Left ventricle myocardium inferior (tissue), 1 donor: ENCODE measurements around the gene CCNA1. TPM values are rescaled to one million over a fixed set of nuclear protein-coding genes. Genes with fewer than 3 reads are reported as not detected.
A peak's percentile ranks its signal among the peaks of the same experiment; 100 is the strongest.

Source experiments
- DNase-seq: peaks from one replicate; pipeline ENCODE4 v3.0.0-alpha.2; 2020
- H3K27ac ChIP-seq: fragments of 200-600 bp; replicated peaks from 2 replicates; pipeline ENCODE4 v1.8.0; 2021
- H3K27me3 ChIP-seq: fragments of 200-600 bp; 2 replicates; pipeline ENCODE4 v1.8.0; 2021; ENCODE audit warnings: low read depth
- H3K36me3 ChIP-seq: fragments of 200-600 bp; 2 replicates; pipeline ENCODE4 v1.8.0; 2021
- H3K4me1 ChIP-seq: fragments of 200-600 bp; 2 replicates; pipeline ENCODE4 v1.8.0; 2021
- H3K4me3 ChIP-seq: fragments of 200-600 bp; 2 replicates; pipeline ENCODE4 v1.8.0; 2021; ENCODE audit warnings: mild to moderate bottlenecking, moderate library complexity
- H3K9me3 ChIP-seq: fragments of 200-600 bp; replicated peaks from 2 replicates; pipeline ENCODE4 v1.8.0; 2021
- intact Hi-C: fragments of 100-400 bp; cut with micrococcal nuclease; formaldehyde crosslinking; loops from one replicate; pipeline ENCODE4 v1.11.0; 2022
- long read RNA-seq: library from polyadenylated mRNA; unstranded; transcript quantifications from one replicate; pipeline ENCODE4 v2.0.0, GENCODE V29; 2021
- total RNA-seq: library from RNA; stranded (reverse); fragmentation: NEBNext Ultra II Directional; extraction: Animal tissue kit (Norgen Biotek cat#: 25700); gene quantifications from one replicate; pipeline ENCODE4 v1.2.1, GENCODE V29; 2021
- TF ChIP-seq, protein P1 (sequence below): fragments of 200-600 bp; IDR thresholded peaks from 2 replicates; pipeline ENCODE4 v1.8.0; 2021; ENCODE audit warnings: antibody characterized with exemption, mild to moderate bottlenecking, borderline replicate concordance
- donor health status: DM: no; HTN: yes; CAD: no; lungs with severe emphysema.

CCNA1 gene
- total RNA-seq = not detected
- long read RNA-seq = 0 reads

- peaks cover 76% of the 10 kb centered on the region for H3K27me3 ChIP-seq
- intact Hi-C loops = no loop called here
These were observed at the start of gene CCNA1 for GRCh38 chr13:36432106-36432544. TSS of gene CCNA1 (plus strand) at chr13:36432495. CDS start at chr13:36433057, 562 bp downstream.

GRCh38 chr13:36385489-36385888, 46.8 kb upstream of the CCNA1 start:
- H3K27me3 ChIP-seq = peaks cover 38% of the 10 kb centered on the region
- no peaks in the 10 kb centered on the region for H3K4me1 ChIP-seq
- H3K4me3 ChIP-seq = no peak overlapping the region
- no peak overlapping the region for H3K27ac ChIP-seq
- TF ChIP-seq, protein P1, sequence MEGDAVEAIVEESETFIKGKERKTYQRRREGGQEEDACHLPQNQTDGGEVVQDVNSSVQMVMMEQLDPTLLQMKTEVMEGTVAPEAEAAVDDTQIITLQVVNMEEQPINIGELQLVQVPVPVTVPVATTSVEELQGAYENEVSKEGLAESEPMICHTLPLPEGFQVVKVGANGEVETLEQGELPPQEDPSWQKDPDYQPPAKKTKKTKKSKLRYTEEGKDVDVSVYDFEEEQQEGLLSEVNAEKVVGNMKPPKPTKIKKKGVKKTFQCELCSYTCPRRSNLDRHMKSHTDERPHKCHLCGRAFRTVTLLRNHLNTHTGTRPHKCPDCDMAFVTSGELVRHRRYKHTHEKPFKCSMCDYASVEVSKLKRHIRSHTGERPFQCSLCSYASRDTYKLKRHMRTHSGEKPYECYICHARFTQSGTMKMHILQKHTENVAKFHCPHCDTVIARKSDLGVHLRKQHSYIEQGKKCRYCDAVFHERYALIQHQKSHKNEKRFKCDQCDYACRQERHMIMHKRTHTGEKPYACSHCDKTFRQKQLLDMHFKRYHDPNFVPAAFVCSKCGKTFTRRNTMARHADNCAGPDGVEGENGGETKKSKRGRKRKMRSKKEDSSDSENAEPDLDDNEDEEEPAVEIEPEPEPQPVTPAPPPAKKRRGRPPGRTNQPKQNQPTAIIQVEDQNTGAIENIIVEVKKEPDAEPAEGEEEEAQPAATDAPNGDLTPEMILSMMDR = no peak
- H3K9me3 ChIP-seq = no peaks in the 10 kb centered on the region
- intact Hi-C loops = no loop called here
- H3K36me3 ChIP-seq = no peaks in the 10 kb centered on the region
- DNase-seq = no peak

More at GRCh38 chr13:36432106-36432544, at the start of gene CCNA1:
- no peaks in the 10 kb centered on the region for H3K9me3 ChIP-seq
- H3K27ac ChIP-seq = no peak within 1 kb of the TSS
- H3K36me3 ChIP-seq = no peaks in the 10 kb centered on the region
- TF ChIP-seq, protein P1 = no peak
- peak; percentile 19 for DNase-seq
- peaks cover 30% of the 10 kb centered on the region for H3K4me1 ChIP-seq
- peak within 1 kb of the TSS; percentile 67 for H3K4me3 ChIP-seq

DNA sequence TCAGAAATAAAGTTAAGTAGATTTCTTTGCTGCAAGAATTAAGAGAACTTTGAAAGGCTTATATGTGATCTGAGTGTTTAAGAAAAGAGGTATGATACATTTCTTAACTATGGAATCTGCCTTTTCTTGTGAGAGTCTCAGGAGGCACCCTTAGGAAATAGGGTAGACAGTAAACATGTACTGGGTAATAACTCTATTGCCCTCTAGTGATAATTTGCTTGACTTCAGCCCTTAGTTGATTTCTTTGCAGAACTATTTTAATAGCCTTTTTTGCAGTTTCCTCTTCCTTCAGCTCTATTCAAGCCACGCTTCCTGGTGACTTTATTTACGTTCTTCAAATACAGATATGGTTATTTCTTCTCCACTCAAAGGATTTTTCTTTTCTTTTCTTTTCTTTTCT, 37.0 kb upstream of the CCNA1 start:
- intact Hi-C loops = loop anchor here (10.0 kb wide), 1 partner anchor 110 kb away; no protein-coding TSS in a partner anchor

GRCh38 chr13:36405151-36405550, 27.1 kb upstream of the CCNA1 start:
- intact Hi-C loops = no loop called here
- no peak for DNase-seq
- H3K27ac ChIP-seq = no peak overlapping the region
- no peaks in the 10 kb centered on the region for H3K4me1 ChIP-seq
- H3K36me3 ChIP-seq = no peaks in the 10 kb centered on the region
- H3K4me3 ChIP-seq = no peak overlapping the region
- H3K9me3 ChIP-seq = peaks cover 1% of the 10 kb centered on the region
- TF ChIP-seq, protein P1 = no peak
- no peaks in the 10 kb centered on the region for H3K27me3 ChIP-seq

More for the DNA sequence above, 37.0 kb upstream of the CCNA1 start:
- Histone ChIP-seq H3K27me3 (peaks cover 5% of the 10 kb centered on the region), H3K4me1 (no peaks in the 10 kb centered on the region), H3K27ac (no peak overlapping the region), H3K36me3 (no peaks in the 10 kb centered on the region), H3K9me3 (peaks cover 7% of the 10 kb centered on the region), H3K4me3 (no peak overlapping the region)
- TF ChIP-seq, protein P1 = peak; percentile 57
- no peak for DNase-seq

- TF ChIP-seq, protein P1 = no peak
- Histone ChIP-seq H3K27ac (no peak overlapping the region), H3K36me3 (no peaks in the 10 kb centered on the region), H3K9me3 (peaks cover 8% of the 10 kb centered on the region), H3K4me1 (no peaks in the 10 kb centered on the region), H3K4me3 (no peak overlapping the region), H3K27me3 (peaks cover 18% of the 10 kb centered on the region)
- intact Hi-C loops = no loop called here
- no peak for DNase-seq
These were observed 19.6 kb upstream of the CCNA1 start for GRCh38 chr13:36412736-36413135.

DNA sequence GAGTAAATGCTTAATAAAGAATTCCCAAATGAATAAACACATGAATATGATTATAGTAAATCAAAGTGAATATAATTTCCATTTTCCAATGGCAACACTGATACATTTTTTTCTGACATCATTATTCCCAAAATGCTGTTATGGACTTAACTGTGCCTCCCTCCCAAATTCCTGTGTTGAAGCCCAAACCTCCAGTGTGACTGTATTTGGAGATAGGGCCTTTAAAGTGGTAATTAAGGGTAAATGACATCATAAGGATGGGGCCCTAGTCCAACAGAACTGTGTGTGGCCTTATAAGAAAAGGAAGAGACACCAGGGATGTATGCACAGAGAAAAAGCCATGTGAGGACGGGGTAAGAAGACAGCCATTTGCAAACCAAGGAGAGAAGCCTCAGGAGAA, 19.1 kb upstream of the CCNA1 start:
- no peak for DNase-seq
- no peaks in the 10 kb centered on the region for H3K36me3 ChIP-seq
- H3K9me3 ChIP-seq = peaks cover 8% of the 10 kb centered on the region
- H3K4me1 ChIP-seq = no peaks in the 10 kb centered on the region
- H3K27ac ChIP-seq = no peak overlapping the region
- TF ChIP-seq, protein P1 = no peak
- H3K4me3 ChIP-seq = no peak overlapping the region
- intact Hi-C loops = no loop called here
- peaks cover 23% of the 10 kb centered on the region for H3K27me3 ChIP-seq
